Transverse colon (tissue), 4 donors: ENCODE results near the gene BLTP1. TPM values are rescaled to one million over a fixed set of nuclear protein-coding genes. Genes with fewer than 3 reads are reported as not detected.
A peak's percentile ranks its signal among the peaks of the same experiment; 100 is the strongest.

Source experiments
- DNase-seq: peaks from one replicate; pipeline ENCODE4 v3.0.0-alpha.2; 2019
- H3K27ac ChIP-seq, 4 donors: fragments of 200-600 bp; sonication (generic); 2 replicates each; pipeline ENCODE4 v1.5.1; 2016 to 2018; ENCODE audit warnings: inconsistent platforms in 4 of 4
- H3K27me3 ChIP-seq: fragments of 200-600 bp; sonication (generic); 2 replicates; pipeline ENCODE4 v1.5.1; 2017; ENCODE audit warnings: inconsistent platforms
- H3K36me3 ChIP-seq, 4 donors: fragments of 200-600 bp; sonication (generic); 2 replicates each; pipeline ENCODE4 v1.5.1; 2017 to 2019; ENCODE audit warnings: inconsistent platforms in 4 of 4
- H3K4me1 ChIP-seq, 4 donors: fragments of 200-600 bp; sonication (generic); 2 replicates each; pipeline ENCODE4 v1.5.1; 2017 to 2020; ENCODE audit warnings: inconsistent platforms in 4 of 4
- H3K4me3 ChIP-seq, 4 donors: fragments of 200-600 bp; sonication (generic); 1 replicate in 1 of 4; 2 replicates in 3 of 4; pipeline versions ENCODE4 v1.5.1 to v1.6.1; 2017 to 2019; ENCODE audit warnings: inconsistent platforms in 4 of 4
- H3K9me3 ChIP-seq, 2 donors: fragments of 200-600 bp; sonication (generic); 2 replicates each; pipeline ENCODE4 v1.5.1; 2017 to 2019; ENCODE audit warnings: inconsistent platforms in 2 of 2
- EP300 ChIP-seq: sonication (generic); formaldehyde crosslinking; IDR thresholded peaks from one replicate; pipeline ENCODE4 v1.6.1; 2017; ENCODE audit warnings: antibody characterized with exemption, low read depth
- POLR2A ChIP-seq: fragments of 450-650 bp; IDR thresholded peaks from one replicate; pipeline ENCODE4 v1.6.1; 2016; ENCODE audit warnings: antibody characterized with exemption, mild to moderate bottlenecking, moderate library complexity
- POLR2AphosphoS5 ChIP-seq, 3 donors: sonication (generic); formaldehyde crosslinking; IDR thresholded peaks; one replicate each; pipeline ENCODE4 v1.6.1; 2016; ENCODE audit warnings: antibody characterized with exemption in 3 of 3
- WGBS, 2 donors: methylation state at CpG; one replicate each; pipeline ENCODE4 v1.1.5; 2018; ENCODE audit warnings: low coverage in 1 of 2; 5-methylcytosine and 5-hydroxymethylcytosine counted together
- in situ Hi-C, 4 donors: fragments of 200-750 bp; cut with MboI; loops; one replicate each; pipeline versions ENCODE4 v1.15.0 to v1.15.1; 2017; ENCODE audit warnings: low sequenced_read_pairs in 3 of 4, low pct_ligation_motif_present in 1 of 4, low pct_unique_long_range_greater_than_20kb in 1 of 4
- intact Hi-C: fragments of 100-400 bp; cut with DNase I; formaldehyde crosslinking; loops from one replicate; pipeline ENCODE4 v1.15.1; 2023; ENCODE audit warnings: low total_unique reads
- total RNA-seq, 4 donors: library from RNA; depleted of rRNA; stranded (reverse); fragments of >200 nt; gene quantifications; one replicate each; pipeline ENCODE4 v1.1.0, GENCODE V29; 2016
- TF ChIP-seq, protein P1 (sequence below), 5 experiments: fragments of 200-600 bp in 3 of 5; fragments of 450-650 bp in 2 of 5; sonication (generic) in 3 of 5; IDR thresholded peaks; 1 replicate in 2 of 5; 2 replicates in 3 of 5; pipeline ENCODE4 v1.5.1; 2016 to 2017; ENCODE audit warnings: antibody characterized with exemption in 5 of 5, inconsistent platforms in 3 of 5, mild to moderate bottlenecking in 2 of 5, moderate library complexity in 1 of 5

Gene BLTP1
- total RNA-seq, 4 donors from 2014 or later: 98.7 to 227 (median 150) TPM

DNA sequence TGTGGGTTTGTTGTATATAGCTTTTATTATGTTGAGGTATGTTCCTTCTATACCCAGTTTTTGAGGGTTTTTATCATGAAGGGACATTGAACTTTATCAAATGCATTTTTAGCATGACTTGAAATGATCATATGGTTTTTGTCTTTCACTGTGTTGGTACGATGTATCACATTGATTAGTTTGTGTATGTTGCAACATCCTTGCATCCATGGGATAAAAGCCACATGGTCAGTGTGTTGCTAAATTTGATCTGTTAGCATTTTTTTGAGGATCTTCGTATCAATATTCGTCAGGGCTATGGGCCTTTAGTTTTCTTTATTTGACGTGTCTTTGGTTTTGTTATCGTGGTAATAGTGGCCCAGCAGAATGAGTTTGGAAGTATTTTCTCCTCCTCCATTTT is 11.3 kb upstream of the BLTP1 start:
- H3K4me3 ChIP-seq: no peak overlapping the region
- intact Hi-C loops (no loop called here), in situ Hi-C loops (no loop called here)
- no peak overlapping the region for H3K27ac ChIP-seq
- H3K9me3 ChIP-seq: peaks cover 0 to 5% of the 10 kb centered on the region in 2 donors
- no peak for DNase-seq
- WGBS, 2 donors: 88 to 91% methylated on average over 5 of the region's 5 CpGs
- H3K27me3 ChIP-seq: peaks cover 7% of the 10 kb centered on the region
- no peaks in the 10 kb centered on the region for H3K4me1 ChIP-seq
- no peak for TF ChIP-seq POLR2A
- no peak for TF ChIP-seq EP300
- TF ChIP-seq, protein P1, sequence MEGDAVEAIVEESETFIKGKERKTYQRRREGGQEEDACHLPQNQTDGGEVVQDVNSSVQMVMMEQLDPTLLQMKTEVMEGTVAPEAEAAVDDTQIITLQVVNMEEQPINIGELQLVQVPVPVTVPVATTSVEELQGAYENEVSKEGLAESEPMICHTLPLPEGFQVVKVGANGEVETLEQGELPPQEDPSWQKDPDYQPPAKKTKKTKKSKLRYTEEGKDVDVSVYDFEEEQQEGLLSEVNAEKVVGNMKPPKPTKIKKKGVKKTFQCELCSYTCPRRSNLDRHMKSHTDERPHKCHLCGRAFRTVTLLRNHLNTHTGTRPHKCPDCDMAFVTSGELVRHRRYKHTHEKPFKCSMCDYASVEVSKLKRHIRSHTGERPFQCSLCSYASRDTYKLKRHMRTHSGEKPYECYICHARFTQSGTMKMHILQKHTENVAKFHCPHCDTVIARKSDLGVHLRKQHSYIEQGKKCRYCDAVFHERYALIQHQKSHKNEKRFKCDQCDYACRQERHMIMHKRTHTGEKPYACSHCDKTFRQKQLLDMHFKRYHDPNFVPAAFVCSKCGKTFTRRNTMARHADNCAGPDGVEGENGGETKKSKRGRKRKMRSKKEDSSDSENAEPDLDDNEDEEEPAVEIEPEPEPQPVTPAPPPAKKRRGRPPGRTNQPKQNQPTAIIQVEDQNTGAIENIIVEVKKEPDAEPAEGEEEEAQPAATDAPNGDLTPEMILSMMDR (IDR thresholded peaks at IDR 0.05): no peak
- TF ChIP-seq POLR2AphosphoS5 (IDR thresholded peaks at IDR 0.05): no peak
- no peaks in the 10 kb centered on the region for H3K36me3 ChIP-seq

DNA sequence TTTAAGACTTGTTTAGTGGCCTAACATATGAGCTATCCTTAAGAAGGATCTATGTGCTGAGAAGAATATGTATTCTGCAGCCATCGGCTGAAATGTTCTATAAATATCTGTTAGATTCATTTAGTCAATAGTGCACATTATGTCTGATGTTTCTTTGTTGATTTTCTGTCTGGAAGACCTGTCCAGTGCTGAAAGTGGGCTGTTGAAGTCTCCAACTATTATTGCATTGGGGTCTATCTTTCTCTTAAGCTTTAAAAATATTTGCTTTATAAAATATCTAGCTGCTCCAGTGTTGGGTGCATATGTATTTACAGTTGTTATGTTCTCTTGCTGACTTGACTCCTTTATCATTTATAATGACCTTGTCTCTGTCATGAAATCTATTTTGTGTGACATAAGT is 9.4 kb upstream of the BLTP1 start:
- peaks cover 0 to 5% of the 10 kb centered on the region in 2 donors for H3K9me3 ChIP-seq
- intact Hi-C loops: no loop called here

DNA sequence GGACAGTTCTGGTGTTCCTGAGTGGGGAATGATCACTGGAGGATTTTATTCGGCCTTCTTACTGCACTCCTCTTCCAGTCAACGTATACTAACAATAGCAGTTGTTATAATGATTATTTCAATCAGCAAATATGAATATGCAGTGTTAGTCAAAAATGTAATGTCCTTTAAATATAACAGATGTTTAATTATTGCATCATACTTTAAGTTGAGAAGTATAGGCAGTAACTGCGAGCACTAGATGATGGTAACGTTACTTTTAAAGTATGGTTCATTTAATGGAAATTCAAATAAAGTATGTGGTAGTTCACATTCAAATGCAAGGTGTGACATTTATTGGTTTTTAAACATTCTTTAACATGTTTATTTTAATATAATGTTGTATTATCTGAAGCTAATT is 5.5 kb upstream of the BLTP1 start:
- 90 to 92% methylated on average over 4 of the region's 4 CpGs for WGBS, 2 donors
- no peak overlapping the region for H3K4me3 ChIP-seq
- TF ChIP-seq EP300: no peak
- no peak for TF ChIP-seq POLR2AphosphoS5 (IDR thresholded peaks at IDR 0.05)
- TF ChIP-seq, protein P1 (IDR thresholded peaks at IDR 0.05): no peak
- TF ChIP-seq POLR2A: no peak
- peaks cover 7% of the 10 kb centered on the region for H3K27me3 ChIP-seq
- no peaks in the 10 kb centered on the region for H3K9me3 ChIP-seq
- H3K4me1 ChIP-seq: peaks cover 0 to 13% (median 3%) of the 10 kb centered on the region in 4 donors
- intact Hi-C loops: no loop called here
- DNase-seq: no peak
- in situ Hi-C loops: no loop called here
- H3K27ac ChIP-seq: no peak overlapping the region
- H3K36me3 ChIP-seq: no peaks in the 10 kb centered on the region

More for the DNA sequence above, 9.4 kb upstream of the BLTP1 start:
- WGBS, 2 donors: 85 to 100% methylated on average over 1 of the region's 1 CpG
- TF ChIP-seq POLR2A (no peak), EP300 (no peak), POLR2AphosphoS5 (IDR thresholded peaks at IDR 0.05) (no peak)
- TF ChIP-seq, protein P1 (IDR thresholded peaks at IDR 0.05): no peak
- H3K4me1 ChIP-seq: no peaks in the 10 kb centered on the region
- in situ Hi-C loops: no loop called here
- DNase-seq: no peak
- no peaks in the 10 kb centered on the region for H3K36me3 ChIP-seq
- no peak overlapping the region for H3K27ac ChIP-seq
- H3K4me3 ChIP-seq: no peak overlapping the region
- H3K27me3 ChIP-seq: peaks cover 7% of the 10 kb centered on the region

DNA sequence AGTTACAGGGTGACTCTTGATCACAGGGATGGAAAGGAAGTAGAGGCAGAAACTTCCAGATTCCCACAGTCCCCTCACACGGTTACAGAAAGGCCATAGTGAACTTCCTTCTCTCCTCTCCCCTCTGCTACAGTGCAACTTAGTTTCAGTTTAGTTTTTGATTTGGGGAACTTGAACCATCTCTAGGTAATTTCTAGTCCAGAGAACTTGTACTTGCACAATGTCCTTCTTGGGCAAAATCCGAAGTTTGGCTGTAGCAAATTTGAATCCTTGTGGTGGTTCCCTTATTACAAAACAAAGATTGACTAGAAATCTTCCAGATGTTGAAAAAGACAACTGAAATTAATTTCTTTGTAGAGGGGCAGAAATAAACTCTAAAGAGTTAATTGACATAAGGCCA is 1.2 kb upstream of the BLTP1 start:
- Histone ChIP-seq H3K4me3 (peak overlapping the region in 1 of 4 donors; percentile 94), H3K27ac (peak overlapping the region; percentile 95 to 97 (median 96)), H3K9me3 (no peaks in the 10 kb centered on the region), H3K36me3 (peaks cover 0 to 6% (median 0%) of the 10 kb centered on the region in 4 donors), H3K27me3 (no peaks in the 10 kb centered on the region), H3K4me1 (peaks cover 5 to 22% (median 11%) of the 10 kb centered on the region in 4 donors)
- TF ChIP-seq POLR2A (no peak), POLR2AphosphoS5 (IDR thresholded peaks at IDR 0.05) (no peak), EP300 (no peak)
- TF ChIP-seq, protein P1 (IDR thresholded peaks at IDR 0.05): no peak
- DNase-seq: no peak
- intact Hi-C loops: no loop called here
- 69 to 75% methylated on average over 2 of the region's 2 CpGs for WGBS, 2 donors
- in situ Hi-C loops: no loop called here
